B cell (primary cell): ENCODE results near the gene IL10. TPM values are rescaled to one million over a fixed set of nuclear protein-coding genes. Genes with fewer than 3 reads are reported as not detected.

ENCODE experiments used
- ATAC-seq: fragments of 200-7000 bp; cut with Tn5 transposase; one replicate; pipeline ENCODE4 v1.10.0; 2021; ENCODE audit warnings: low read depth, mild to moderate bottlenecking, moderate number of reproducible peaks, moderate library complexity
- CTCF ChIA-PET: fragments of 350-600 bp; sonication (Branson Sonifier 250); formaldehyde crosslinking; loops from one replicate; lab custom pipeline; 2021; ENCODE audit warnings: antibody characterized with exemption, inconsistent platforms; lab: Charles Lee
- POLR2A ChIA-PET: fragments of 350-600 bp; sonication (Branson Sonifier 250); formaldehyde crosslinking; loops from one replicate; lab custom pipeline; 2021; ENCODE audit warnings: antibody characterized with exemption; lab: Charles Lee
- DNase-seq: peaks from one replicate; pipeline ENCODE4 v3.0.0; 2013
- H2AFZ ChIP-seq: 2 replicates; pipeline ENCODE4 v1.6.1; 2012; ENCODE audit warnings: mild to moderate bottlenecking, low read depth, low read length; ENCODE audit not compliant: insufficient read depth, poor library complexity, severe bottlenecking
- H3K27ac ChIP-seq, 2 donors: 1 replicate in 1 of 2; 2 replicates in 1 of 2; pipeline ENCODE4 v1.5.1; 2012 to 2013; ENCODE audit warnings: low read length in 2 of 2, mild to moderate bottlenecking in 2 of 2, moderate library complexity in 1 of 2
- H3K27me3 ChIP-seq, 4 experiments: fragments of 200-600 bp in 1 of 4; sonication (generic) in 1 of 4; replicated peaks in 1 of 4; 1 replicate in 2 of 4; 2 replicates in 2 of 4; pipeline versions ENCODE4 v1.6.1 to v1.7.0; 2013 to 2016; ENCODE audit warnings: low read length in 3 of 4, mild to moderate bottlenecking in 2 of 4, mixed read lengths in 1 of 4, moderate library complexity in 1 of 4; ENCODE audit not compliant: insufficient read depth in 4 of 4, control insufficient read depth in 3 of 4; ENCODE audit errors: control extremely low read depth in 1 of 4
- H3K36me3 ChIP-seq, 2 experiments: replicated peaks in 1 of 2; 1 replicate in 1 of 2; 2 replicates in 1 of 2; pipeline versions ENCODE4 v1.6.1 to v1.7.1; 2013; ENCODE audit warnings: low read length in 1 of 2; ENCODE audit not compliant: insufficient read depth in 2 of 2, control insufficient read depth in 1 of 2; ENCODE audit errors: control extremely low read depth in 1 of 2, extremely low read depth in 1 of 2
- H3K4me1 ChIP-seq, 2 donors: fragments of 200-600 bp in 1 of 2; sonication (generic) in 1 of 2; 1 replicate in 1 of 2; 2 replicates in 1 of 2; pipeline versions ENCODE4 v1.5.1 to v1.6.1; 2013 to 2017; ENCODE audit warnings: low read length in 2 of 2; ENCODE audit not compliant: control insufficient read depth in 2 of 2, insufficient read depth in 2 of 2
- H3K4me2 ChIP-seq: replicated peaks from 2 replicates; pipeline ENCODE3; 2012; ENCODE audit warnings: mild to moderate bottlenecking, low read depth, low read length; ENCODE audit not compliant: poor library complexity, severe bottlenecking
- H3K4me3 ChIP-seq, 5 experiments: fragments of 200-600 bp in 1 of 5; sonication (generic) in 1 of 5; 1 replicate in 3 of 5; 2 replicates in 2 of 5; pipeline versions ENCODE4 v1.5.1 to v1.7.0; 2011 to 2016; ENCODE audit warnings: low read length in 4 of 5, mild to moderate bottlenecking in 4 of 5, low read depth in 2 of 5, control low read depth in 1 of 5, moderate library complexity in 1 of 5; ENCODE audit not compliant: insufficient read depth in 1 of 5; ENCODE audit errors: control extremely low read depth in 1 of 5, extremely low read depth in 1 of 5
- H3K79me2 ChIP-seq: fragments of 200-600 bp; sonication (generic); one replicate; pipeline ENCODE4 v1.6.0; 2016; ENCODE audit warnings: low read length; ENCODE audit not compliant: control insufficient read depth, insufficient read depth
- H3K9ac ChIP-seq: fragments of 200-600 bp; sonication (generic); 2 replicates; pipeline ENCODE4 v1.6.1; 2017; ENCODE audit warnings: mild to moderate bottlenecking, low read length, moderate library complexity
- H3K9me3 ChIP-seq, 3 donors: one replicate each; pipeline versions ENCODE4 v1.6.1 to v1.7.1; 2013; ENCODE audit warnings: low read length in 2 of 3; ENCODE audit not compliant: control insufficient read depth in 2 of 3, insufficient read depth in 1 of 3; ENCODE audit errors: control extremely low read depth in 1 of 3
- H4K20me1 ChIP-seq: 2 replicates; pipeline ENCODE4 v1.6.0; 2012; ENCODE audit warnings: mild to moderate bottlenecking, low read length; ENCODE audit not compliant: insufficient read depth, control insufficient read depth, poor library complexity, severe bottlenecking
- H3K27ac Mint-ChIP-seq: one replicate; pipeline ENCODE4 v1.8.0; 2021; ENCODE audit warnings: mixed read lengths
- H3K27me3 Mint-ChIP-seq: one replicate; pipeline ENCODE4 v1.8.0; 2021; ENCODE audit warnings: mixed read lengths
- H3K4me1 Mint-ChIP-seq: one replicate; pipeline ENCODE4 v1.8.0; 2021; ENCODE audit warnings: mixed read lengths
- H3K4me3 Mint-ChIP-seq: one replicate; pipeline ENCODE4 v1.8.0; 2021; ENCODE audit warnings: mixed read lengths
- H3K9me3 Mint-ChIP-seq: one replicate; pipeline ENCODE4 v1.8.0; 2022; ENCODE audit warnings: mixed read lengths; ENCODE audit not compliant: insufficient read depth
- EZH2 ChIP-seq: IDR thresholded peaks from 2 replicates; pipeline ENCODE4 v1.6.1; 2012; ENCODE audit warnings: borderline replicate concordance, low read depth, mild to moderate bottlenecking, moderate library complexity, low read length; ENCODE audit not compliant: insufficient read depth, poor library complexity, severe bottlenecking
- WGBS: methylation state at CpG from one replicate; pipeline ENCODE4 v1.1.5; 2013; ENCODE audit warnings: missing lambda C conversion rate; ENCODE audit not compliant: insufficient coverage; 5-methylcytosine and 5-hydroxymethylcytosine counted together
- intact Hi-C: fragments of 100-400 bp; cut with micrococcal nuclease; formaldehyde crosslinking; loops from one replicate; pipeline ENCODE4 v1.10.0; 2022
- polyA plus RNA-seq: library from polyadenylated mRNA; depleted of rRNA; stranded (reverse); fragments of >200 nt; gene quantifications from 2 replicates; pipeline ENCODE4 v1.2.3, GENCODE V29; 2012
- total RNA-seq, 2 donors: library from RNA; stranded (reverse); fragments of 120-200 nt in 1 of 2; gene quantifications; 1 replicate in 1 of 2; 2 replicates in 1 of 2; pipeline versions ENCODE4 v1.2.3 to v1.2.4, GENCODE V29; 2013 to 2022
- TF ChIP-seq, protein P1 (sequence below): fragments of 200-600 bp; IDR thresholded peaks from one replicate; pipeline ENCODE4 v1.8.0; 2022; ENCODE audit warnings: antibody characterized with exemption, mild to moderate bottlenecking

Gene IL10
- total and polyA plus RNA-seq, 2 donors (not counting 1 experiment from before 2014, with no cell fraction given), result 0.37 to 0.69 TPM

DNA sequence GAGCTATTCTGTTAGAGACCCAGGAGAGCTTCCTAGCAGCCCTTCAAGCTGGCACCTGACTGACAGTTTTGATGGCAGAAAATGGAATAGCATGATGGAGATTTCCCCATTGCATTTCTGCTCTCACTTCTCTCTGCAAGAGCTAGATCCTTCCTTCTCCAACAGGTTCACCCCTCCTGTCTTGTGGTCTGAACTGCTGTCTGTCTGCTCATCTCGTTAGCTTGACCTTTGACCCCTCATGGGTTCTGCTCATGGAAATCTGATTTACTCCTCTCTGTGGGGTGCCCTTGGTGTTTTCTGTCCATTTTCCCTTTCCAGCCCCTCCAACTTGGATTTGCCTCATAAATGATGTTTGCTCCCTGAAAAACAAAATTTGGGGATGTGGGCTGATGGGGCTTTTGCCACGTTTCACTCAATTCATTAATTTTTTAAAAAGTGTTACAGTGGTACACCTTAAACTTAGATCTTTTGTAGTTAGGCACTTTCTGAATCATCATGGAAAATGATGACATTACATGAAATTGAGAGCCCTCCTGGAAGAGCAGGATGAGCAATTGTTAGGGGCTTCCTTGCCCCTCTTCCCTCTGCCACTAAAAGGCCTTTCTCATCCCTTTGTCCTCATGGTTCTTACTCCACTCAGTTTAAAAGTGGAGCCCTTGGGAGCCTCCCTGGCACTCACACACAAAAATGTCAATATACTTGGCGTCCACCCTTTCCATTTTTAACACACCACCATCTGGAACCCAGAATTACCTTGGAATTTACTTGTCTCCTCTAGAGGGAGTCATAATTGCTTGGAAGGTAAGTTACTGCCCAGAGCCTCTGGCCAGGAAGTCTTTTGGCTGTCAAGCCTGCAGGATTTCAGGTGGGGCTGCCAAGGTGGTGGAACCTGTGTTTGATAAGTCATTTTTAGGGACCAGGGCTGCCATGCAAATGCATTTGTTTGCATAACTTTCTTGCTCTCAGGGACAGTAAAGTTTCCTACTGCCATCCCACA, 33.6 kb downstream of the IL10 start:
- H3K4me2 ChIP-seq, result peak overlapping the region; percentile 39
- peaks cover 79% of the 10 kb centered on the region for H3K4me1 Mint-ChIP-seq
- peaks cover 9% of the 10 kb centered on the region for H4K20me1 ChIP-seq
- no peaks in the 10 kb centered on the region for H3K79me2 ChIP-seq
- no peaks in the 10 kb centered on the region for H3K27me3 ChIP-seq
- H2AFZ ChIP-seq, result no peak overlapping the region
- TF ChIP-seq, protein P1, sequence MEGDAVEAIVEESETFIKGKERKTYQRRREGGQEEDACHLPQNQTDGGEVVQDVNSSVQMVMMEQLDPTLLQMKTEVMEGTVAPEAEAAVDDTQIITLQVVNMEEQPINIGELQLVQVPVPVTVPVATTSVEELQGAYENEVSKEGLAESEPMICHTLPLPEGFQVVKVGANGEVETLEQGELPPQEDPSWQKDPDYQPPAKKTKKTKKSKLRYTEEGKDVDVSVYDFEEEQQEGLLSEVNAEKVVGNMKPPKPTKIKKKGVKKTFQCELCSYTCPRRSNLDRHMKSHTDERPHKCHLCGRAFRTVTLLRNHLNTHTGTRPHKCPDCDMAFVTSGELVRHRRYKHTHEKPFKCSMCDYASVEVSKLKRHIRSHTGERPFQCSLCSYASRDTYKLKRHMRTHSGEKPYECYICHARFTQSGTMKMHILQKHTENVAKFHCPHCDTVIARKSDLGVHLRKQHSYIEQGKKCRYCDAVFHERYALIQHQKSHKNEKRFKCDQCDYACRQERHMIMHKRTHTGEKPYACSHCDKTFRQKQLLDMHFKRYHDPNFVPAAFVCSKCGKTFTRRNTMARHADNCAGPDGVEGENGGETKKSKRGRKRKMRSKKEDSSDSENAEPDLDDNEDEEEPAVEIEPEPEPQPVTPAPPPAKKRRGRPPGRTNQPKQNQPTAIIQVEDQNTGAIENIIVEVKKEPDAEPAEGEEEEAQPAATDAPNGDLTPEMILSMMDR, result no peak
- no peak for TF ChIP-seq EZH2
- H3K4me3 Mint-ChIP-seq, result peak overlapping the region; percentile 26
- ChIA-PET CTCF (interaction anchor here (0.8 to 9.2 kb wide), 16 partner anchors 12 to 243 kb away, joined by 3 to 278 read pairs (median 6); partner anchors contain the start of genes IL10 and IL19), POLR2A (no interaction called here)
- H3K9ac ChIP-seq, result no peak overlapping the region
- DNase-seq (no peak), ATAC-seq (no peak)
- intact Hi-C loops, result loop anchor here (1.0 kb wide), 1 partner anchor 65 kb away; no protein-coding TSS in a partner anchor
- H3K36me3 ChIP-seq, result peaks cover 0 to 11% of the 10 kb centered on the region in 2 experiments
- H3K9me3 Mint-ChIP-seq, result no peaks in the 10 kb centered on the region
- no peaks in the 10 kb centered on the region for H3K9me3 ChIP-seq
- no peaks in the 10 kb centered on the region for H3K27me3 Mint-ChIP-seq
- peak overlapping the region; percentile 37 for H3K27ac Mint-ChIP-seq
- no CpG with 5 or more reads among the region's 3 CpGs for WGBS
- H3K4me1 ChIP-seq, result peaks cover 34 to 63% of the 10 kb centered on the region in 2 donors
- no peak overlapping the region for H3K4me3 ChIP-seq
- no peak overlapping the region for H3K27ac ChIP-seq
